Body of pancreas (tissue), 4 donors: Measurements from ENCODE around the gene TMEM185B.

Experiments
- POLR2A ChIP-seq, 3 donors: fragments of 450-650 bp; IDR thresholded peaks; one replicate each; pipeline ENCODE4 v1.6.1; 2016; ENCODE audit warnings: antibody characterized with exemption in 3 of 3, mild to moderate bottlenecking in 2 of 3
- TF ChIP-seq, protein P1 (sequence below), 7 experiments: fragments of 450-650 bp in 4 of 7; fragments of 200-600 bp in 3 of 7; sonication (generic) in 3 of 7; IDR thresholded peaks; one replicate each; pipeline ENCODE4 v1.5.1; 2016 to 2019; ENCODE audit warnings: antibody characterized with exemption in 7 of 7

GRCh38 chr2:120258196-120258595 is 35.0 kb upstream of the TMEM185B start:
- TF ChIP-seq, protein P1, sequence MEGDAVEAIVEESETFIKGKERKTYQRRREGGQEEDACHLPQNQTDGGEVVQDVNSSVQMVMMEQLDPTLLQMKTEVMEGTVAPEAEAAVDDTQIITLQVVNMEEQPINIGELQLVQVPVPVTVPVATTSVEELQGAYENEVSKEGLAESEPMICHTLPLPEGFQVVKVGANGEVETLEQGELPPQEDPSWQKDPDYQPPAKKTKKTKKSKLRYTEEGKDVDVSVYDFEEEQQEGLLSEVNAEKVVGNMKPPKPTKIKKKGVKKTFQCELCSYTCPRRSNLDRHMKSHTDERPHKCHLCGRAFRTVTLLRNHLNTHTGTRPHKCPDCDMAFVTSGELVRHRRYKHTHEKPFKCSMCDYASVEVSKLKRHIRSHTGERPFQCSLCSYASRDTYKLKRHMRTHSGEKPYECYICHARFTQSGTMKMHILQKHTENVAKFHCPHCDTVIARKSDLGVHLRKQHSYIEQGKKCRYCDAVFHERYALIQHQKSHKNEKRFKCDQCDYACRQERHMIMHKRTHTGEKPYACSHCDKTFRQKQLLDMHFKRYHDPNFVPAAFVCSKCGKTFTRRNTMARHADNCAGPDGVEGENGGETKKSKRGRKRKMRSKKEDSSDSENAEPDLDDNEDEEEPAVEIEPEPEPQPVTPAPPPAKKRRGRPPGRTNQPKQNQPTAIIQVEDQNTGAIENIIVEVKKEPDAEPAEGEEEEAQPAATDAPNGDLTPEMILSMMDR (IDR thresholded peaks at IDR 0.05), result no peak
- no peak for TF ChIP-seq POLR2A (IDR thresholded peaks at IDR 0.05)
